ENCODE data around the gene ST6GALNAC3. TPM values are rescaled to one million over a fixed set of nuclear protein-coding genes. Genes with fewer than 3 reads are reported as not detected.

ST6GALNAC3 gene
- total RNA-seq, 1 donor from 2014 or later = 0.26 TPM

- Histone ChIP-seq H3K36me3 (ENCODE audit: control insufficient read depth, insufficient read depth, low read length) (no peaks in the 10 kb centered on the region), H3K4me3 (ENCODE audit: low read depth, low read length) (no peak overlapping the region), H3K27me3 (ENCODE audit: control insufficient read depth, insufficient read depth, low read length) (no peaks in the 10 kb centered on the region)
- DNase-seq (ENCODE audit: low read depth) (no peak), FAIRE-seq (no peak)
- no peak for TF ChIP-seq CTCF (IDR thresholded peaks at IDR 0.05; ENCODE audit: insufficient read depth, low read length, severe bottlenecking)
Observed at GRCh38 chr1:76666499-76666898, 592.0 kb downstream of the ST6GALNAC3 start.

DNA sequence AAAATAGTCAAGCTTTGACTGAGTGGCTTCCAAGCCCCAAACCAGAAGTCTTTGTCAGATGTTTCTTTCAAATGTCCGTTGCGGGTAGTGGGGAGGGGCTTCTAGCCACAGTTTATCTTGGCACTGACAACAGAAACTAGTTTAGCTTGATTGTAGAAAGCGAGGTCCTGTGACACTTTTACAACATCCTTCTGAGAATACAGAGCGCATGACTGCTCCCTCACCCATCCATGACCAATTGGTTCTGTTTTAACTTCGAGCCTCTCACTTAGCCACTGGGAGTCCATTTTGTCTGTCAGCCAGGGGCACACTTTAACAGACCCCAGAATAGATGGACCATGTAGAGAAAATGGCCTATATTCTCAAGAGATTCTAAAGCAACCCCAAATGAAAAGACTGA is 593.5 kb downstream of the ST6GALNAC3 start:
- DNase-seq (ENCODE audit: low read depth) (no peak), FAIRE-seq (no peak)
- no peaks in the 10 kb centered on the region for H3K27me3 ChIP-seq (ENCODE audit: control insufficient read depth, insufficient read depth, low read length)
- H3K4me3 ChIP-seq (ENCODE audit: low read depth, low read length) = no peak overlapping the region
- TF ChIP-seq CTCF (IDR thresholded peaks at IDR 0.05; ENCODE audit: insufficient read depth, low read length, severe bottlenecking) = no peak
- no peaks in the 10 kb centered on the region for H3K36me3 ChIP-seq (ENCODE audit: control insufficient read depth, insufficient read depth, low read length)

DNA sequence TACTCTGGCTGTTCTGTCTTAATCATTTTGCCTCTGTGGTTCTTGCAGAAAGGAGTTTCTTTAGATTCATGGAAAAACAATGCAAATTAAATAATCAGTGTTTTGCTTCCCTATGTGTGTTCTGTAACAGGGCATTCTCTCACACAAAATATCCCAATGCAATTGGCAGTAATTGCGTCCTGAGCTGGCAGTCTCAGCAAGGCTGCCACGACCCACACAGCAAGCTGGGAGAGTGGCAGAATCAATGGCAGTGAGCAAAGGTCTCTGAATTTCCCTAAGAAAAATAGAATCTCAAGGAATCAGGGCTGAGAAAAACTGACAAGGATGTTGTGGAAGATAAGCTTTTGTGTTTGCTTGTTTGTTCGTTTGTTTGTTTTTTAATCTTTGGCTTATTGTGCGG is 594.6 kb downstream of the ST6GALNAC3 start:
- FAIRE-seq (no peak), DNase-seq (ENCODE audit: low read depth) (no peak)
- Histone ChIP-seq H3K4me3 (ENCODE audit: low read depth, low read length) (no peak overlapping the region), H3K36me3 (ENCODE audit: control insufficient read depth, insufficient read depth, low read length) (no peaks in the 10 kb centered on the region), H3K27me3 (ENCODE audit: control insufficient read depth, insufficient read depth, low read length) (no peaks in the 10 kb centered on the region)
- no peak for TF ChIP-seq CTCF (IDR thresholded peaks at IDR 0.05; ENCODE audit: insufficient read depth, low read length, severe bottlenecking)

- no peaks in the 10 kb centered on the region for H3K27me3 ChIP-seq (ENCODE audit: control insufficient read depth, insufficient read depth, low read length)
- no peak overlapping the region for H3K4me3 ChIP-seq (ENCODE audit: low read depth, low read length)
- FAIRE-seq = no peak
- TF ChIP-seq CTCF (IDR thresholded peaks at IDR 0.05; ENCODE audit: insufficient read depth, low read length, severe bottlenecking) = no peak
- no peak for DNase-seq (ENCODE audit: low read depth)
- H3K36me3 ChIP-seq (ENCODE audit: control insufficient read depth, insufficient read depth, low read length) = no peaks in the 10 kb centered on the region
Observed at GRCh38 chr1:76669624-76670315, 595.2 kb downstream of the ST6GALNAC3 start.

DNA sequence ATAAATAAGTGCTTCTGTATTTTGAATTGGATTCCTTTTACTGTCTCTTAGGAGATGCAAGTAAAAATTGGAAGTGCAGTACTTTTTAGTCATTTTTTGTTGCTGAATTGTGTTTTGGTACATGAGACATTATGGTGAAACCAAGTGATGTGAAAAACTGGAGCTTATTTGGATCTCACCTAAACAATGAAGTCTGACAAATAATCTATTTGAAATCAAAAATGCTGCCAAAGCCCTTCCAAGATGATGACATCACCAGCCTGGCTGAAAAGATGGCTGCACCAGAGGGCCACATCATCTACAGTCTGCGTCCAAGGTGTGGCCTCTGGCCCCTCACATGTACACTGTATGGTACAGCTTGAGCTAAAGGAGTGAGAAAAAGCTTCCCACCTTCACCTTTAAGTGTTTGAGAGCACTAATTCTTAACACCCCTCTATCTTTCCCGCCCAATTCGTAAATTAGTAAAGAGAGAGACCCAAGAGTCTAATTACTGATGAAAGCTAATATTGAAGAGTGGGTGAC is 600.2 kb downstream of the ST6GALNAC3 start:
- no peak for TF ChIP-seq CTCF (IDR thresholded peaks at IDR 0.05; ENCODE audit: insufficient read depth, low read length, severe bottlenecking)
- no peak for DNase-seq (ENCODE audit: low read depth)
- no peak for FAIRE-seq
- Histone ChIP-seq H3K27me3 (ENCODE audit: control insufficient read depth, insufficient read depth, low read length) (no peaks in the 10 kb centered on the region), H3K36me3 (ENCODE audit: control insufficient read depth, insufficient read depth, low read length) (no peaks in the 10 kb centered on the region), H3K4me3 (ENCODE audit: low read depth, low read length) (no peak overlapping the region)

All from bronchial epithelial cell (primary cell).